CD8-positive, alpha-beta memory T cell (primary cell): ENCODE measurements around the gene BCAR3. TPM values are rescaled to one million over a fixed set of nuclear protein-coding genes. Genes with fewer than 3 reads are reported as not detected.

Experiments used
- CTCF ChIA-PET: fragments of 350-600 bp; sonication (Branson Sonifier 250); formaldehyde crosslinking; loops from one replicate; lab custom pipeline; 2021; ENCODE audit warnings: antibody characterized with exemption; lab: Charles Lee
- POLR2A ChIA-PET: fragments of 350-600 bp; sonication (Branson Sonifier 250); formaldehyde crosslinking; loops from one replicate; lab custom pipeline; 2021; ENCODE audit warnings: antibody characterized with exemption; lab: Charles Lee
- DNase-seq, 5 donors: peaks; one replicate each; pipeline versions ENCODE4 v3.0.0 to v3.0.0-alpha.2; 2020 to 2022; ENCODE audit warnings: mixed read lengths in 1 of 5
- H3K27ac ChIP-seq: one replicate; pipeline ENCODE4 v1.7.0; 2013; ENCODE audit warnings: low read depth, mild to moderate bottlenecking, low read length, moderate library complexity
- H3K27me3 ChIP-seq: 2 replicates; pipeline ENCODE4 v1.7.0; 2013; ENCODE audit warnings: low read length, mild to moderate bottlenecking; ENCODE audit not compliant: insufficient read depth, poor library complexity, severe bottlenecking
- H3K36me3 ChIP-seq: 2 replicates; pipeline ENCODE4 v1.7.0; 2013; ENCODE audit warnings: mild to moderate bottlenecking, low read length, moderate library complexity; ENCODE audit not compliant: insufficient read depth
- H3K4me1 ChIP-seq: 2 replicates; pipeline ENCODE4 v1.7.0; 2013; ENCODE audit warnings: mild to moderate bottlenecking, low read length, moderate library complexity; ENCODE audit not compliant: insufficient read depth
- H3K4me3 ChIP-seq: 2 replicates; pipeline ENCODE4 v1.7.0; 2013; ENCODE audit warnings: mild to moderate bottlenecking, low read length
- H3K9me3 ChIP-seq: 2 replicates; pipeline ENCODE4 v1.7.0; 2013; ENCODE audit warnings: mild to moderate bottlenecking, low read length
- H3K27ac Mint-ChIP-seq, 8 donors: one replicate each; pipeline ENCODE4 v1.8.0; 2020 to 2021; ENCODE audit warnings: mixed read lengths in 8 of 8, mild to moderate bottlenecking in 6 of 8, inconsistent platforms in 3 of 8, moderate library complexity in 3 of 8
- H3K27me3 Mint-ChIP-seq, 2 donors: one replicate each; pipeline ENCODE4 v1.8.0; 2020 to 2021; ENCODE audit warnings: mixed read lengths in 2 of 2, mild to moderate bottlenecking in 1 of 2, moderate library complexity in 1 of 2
- H3K36me3 Mint-ChIP-seq, 3 donors: one replicate each; pipeline ENCODE4 v1.8.0; 2020 to 2021; ENCODE audit warnings: mixed read lengths in 3 of 3, inconsistent platforms in 1 of 3, mild to moderate bottlenecking in 1 of 3
- H3K4me1 Mint-ChIP-seq, 3 donors: one replicate each; pipeline ENCODE4 v1.8.0; 2020 to 2021; ENCODE audit warnings: mixed read lengths in 3 of 3, inconsistent platforms in 1 of 3, mild to moderate bottlenecking in 1 of 3
- H3K4me3 Mint-ChIP-seq, 7 donors: one replicate each; pipeline ENCODE4 v1.8.0; 2020 to 2021; ENCODE audit warnings: mixed read lengths in 7 of 7, mild to moderate bottlenecking in 6 of 7, moderate library complexity in 4 of 7, inconsistent platforms in 2 of 7
- H3K9me3 Mint-ChIP-seq, 5 donors: one replicate each; pipeline ENCODE4 v1.8.0; 2020 to 2022; ENCODE audit warnings: mixed read lengths in 5 of 5, mild to moderate bottlenecking in 3 of 5, moderate library complexity in 2 of 5, inconsistent platforms in 1 of 5
- polyA plus RNA-seq: library from polyadenylated mRNA; unstranded; fragments of 300-500 nt; fragmentation: Illumina TruSeq; gene quantifications from one replicate; pipeline ENCODE4 v1.2.3, GENCODE V29; 2021
- total RNA-seq, 2 experiments: library from RNA; stranded (reverse); gene quantifications; one replicate each; pipeline ENCODE4 v1.2.3, GENCODE V29; 2021

BCAR3 gene
- total and polyA plus RNA-seq, 3 experiments from 2014 or later = 0.32 to 0.77 (median 0.62) TPM

DNA sequence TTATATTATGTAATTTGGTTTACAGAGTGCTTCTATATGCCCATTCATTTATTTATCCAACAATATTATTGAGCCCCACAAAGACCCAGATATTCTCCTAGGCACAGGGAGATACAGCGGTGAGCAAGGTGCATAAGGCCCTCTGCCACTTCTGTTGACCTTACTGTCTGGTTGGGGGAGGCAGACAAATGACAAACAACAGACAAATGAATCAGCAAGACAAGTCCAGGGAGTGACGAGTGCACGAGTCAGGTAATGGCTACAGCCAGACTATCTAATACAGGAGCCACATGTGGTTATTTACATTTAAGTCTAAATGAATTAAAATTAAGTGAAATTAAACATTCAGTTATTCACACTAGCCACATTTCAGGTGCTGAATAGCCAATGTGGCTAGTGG, 22.0 kb upstream of the BCAR3 start:
- no peaks in the 10 kb centered on the region for H3K9me3 Mint-ChIP-seq
- CTCF ChIA-PET = no interaction called here
- no peak for DNase-seq
- H3K4me3 Mint-ChIP-seq = no peak overlapping the region
- no peaks in the 10 kb centered on the region for H3K27me3 Mint-ChIP-seq
- no peaks in the 10 kb centered on the region for H3K36me3 ChIP-seq
- no peaks in the 10 kb centered on the region for H3K9me3 ChIP-seq
- peaks cover under 1% of the 10 kb centered on the region for H3K4me1 ChIP-seq
- no peak overlapping the region for H3K4me3 ChIP-seq
- no peaks in the 10 kb centered on the region for H3K36me3 Mint-ChIP-seq
- H3K27ac Mint-ChIP-seq = no peak overlapping the region
- POLR2A ChIA-PET = no interaction called here
- peaks cover 0 to 11% (median 3%) of the 10 kb centered on the region in 3 donors for H3K4me1 Mint-ChIP-seq
- no peaks in the 10 kb centered on the region for H3K27me3 ChIP-seq
- no peak overlapping the region for H3K27ac ChIP-seq

GRCh38 chr1:93702828-93703183, 21.2 kb upstream of the BCAR3 start:
- Mint-ChIP-seq H3K4me1 (peaks cover 0 to 3% (median 2%) of the 10 kb centered on the region in 3 donors), H3K4me3 (no peak overlapping the region), H3K27me3 (no peaks in the 10 kb centered on the region), H3K27ac (no peak overlapping the region), H3K36me3 (no peaks in the 10 kb centered on the region), H3K9me3 (no peaks in the 10 kb centered on the region)
- Histone ChIP-seq H3K27me3 (no peaks in the 10 kb centered on the region), H3K36me3 (no peaks in the 10 kb centered on the region), H3K4me3 (no peak overlapping the region), H3K4me1 (no peaks in the 10 kb centered on the region), H3K27ac (no peak overlapping the region), H3K9me3 (no peaks in the 10 kb centered on the region)
- ChIA-PET POLR2A (no interaction called here), CTCF (no interaction called here)
- no peak for DNase-seq

DNA sequence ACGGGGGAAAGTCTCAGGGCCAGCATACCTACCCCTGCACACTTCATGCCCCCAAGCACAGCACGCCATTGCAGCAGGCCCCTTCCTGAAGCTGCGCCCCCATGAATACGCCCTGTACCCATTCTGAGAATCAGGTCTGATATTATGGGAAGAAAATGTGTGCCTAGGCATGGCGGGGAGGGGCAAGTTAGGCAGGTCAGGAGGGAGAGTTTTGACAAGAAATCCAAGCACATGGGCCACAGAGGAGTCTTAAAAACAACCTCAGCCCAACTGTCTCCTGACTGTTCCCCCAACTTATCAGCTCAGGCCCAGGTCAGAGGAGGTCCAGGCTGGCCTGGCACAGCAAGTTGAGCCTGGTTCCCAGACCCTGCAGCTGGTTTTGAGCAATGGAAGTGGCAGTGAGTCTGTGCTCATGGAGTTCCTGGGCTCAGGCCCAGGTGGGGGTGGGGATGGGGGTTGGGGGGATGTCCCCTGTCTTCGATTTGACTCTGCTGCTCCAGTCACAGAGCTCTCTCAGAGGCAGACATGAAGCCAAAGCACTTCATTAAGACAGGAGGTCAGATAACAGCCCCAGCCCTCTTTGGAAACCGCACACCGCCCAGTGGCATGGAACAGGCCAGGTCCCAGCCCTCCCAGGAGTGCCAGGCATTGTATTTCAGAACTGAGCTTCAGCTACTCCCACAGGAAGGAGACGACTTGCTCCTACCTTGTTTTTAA, 20.6 kb upstream of the BCAR3 start:
- ChIA-PET POLR2A (no interaction called here), CTCF (interaction anchor here (1.1 kb wide), 1 partner anchor 32 kb away, joined by 4 read pairs; no protein-coding TSS in a partner anchor)
- no peaks in the 10 kb centered on the region for H3K9me3 Mint-ChIP-seq
- Histone ChIP-seq H3K27me3 (no peaks in the 10 kb centered on the region), H3K36me3 (no peaks in the 10 kb centered on the region), H3K9me3 (no peaks in the 10 kb centered on the region), H3K4me3 (no peak overlapping the region), H3K27ac (no peak overlapping the region), H3K4me1 (no peaks in the 10 kb centered on the region)
- no peaks in the 10 kb centered on the region for H3K36me3 Mint-ChIP-seq
- no peaks in the 10 kb centered on the region for H3K4me1 Mint-ChIP-seq
- DNase-seq = no peak
- no peak overlapping the region for H3K4me3 Mint-ChIP-seq
- no peak overlapping the region for H3K27ac Mint-ChIP-seq
- H3K27me3 Mint-ChIP-seq = no peaks in the 10 kb centered on the region

GRCh38 chr1:93701629-93702028, 20.0 kb upstream of the BCAR3 start:
- no peak overlapping the region for H3K27ac ChIP-seq
- H3K9me3 Mint-ChIP-seq = no peaks in the 10 kb centered on the region
- H3K4me3 Mint-ChIP-seq = no peak overlapping the region
- CTCF ChIA-PET = interaction anchor here (1.1 kb wide), 1 partner anchor 31 kb away, joined by 4 read pairs; no protein-coding TSS in a partner anchor
- DNase-seq = no peak
- no peaks in the 10 kb centered on the region for H3K4me1 ChIP-seq
- no peaks in the 10 kb centered on the region for H3K27me3 ChIP-seq
- no peaks in the 10 kb centered on the region for H3K36me3 ChIP-seq
- H3K36me3 Mint-ChIP-seq = no peaks in the 10 kb centered on the region
- H3K4me1 Mint-ChIP-seq = no peaks in the 10 kb centered on the region
- no peak overlapping the region for H3K4me3 ChIP-seq
- H3K27me3 Mint-ChIP-seq = no peaks in the 10 kb centered on the region
- POLR2A ChIA-PET = no interaction called here
- H3K27ac Mint-ChIP-seq = no peak overlapping the region
- no peaks in the 10 kb centered on the region for H3K9me3 ChIP-seq

- no peaks in the 10 kb centered on the region for H3K9me3 ChIP-seq
- no peak for DNase-seq
- Mint-ChIP-seq H3K4me1 (no peaks in the 10 kb centered on the region), H3K36me3 (no peaks in the 10 kb centered on the region), H3K9me3 (no peaks in the 10 kb centered on the region), H3K27me3 (no peaks in the 10 kb centered on the region), H3K4me3 (no peak overlapping the region), H3K27ac (no peak overlapping the region)
- H3K4me3 ChIP-seq = no peak overlapping the region
- H3K27me3 ChIP-seq = no peaks in the 10 kb centered on the region
- ChIA-PET CTCF (no interaction called here), POLR2A (no interaction called here)
- no peaks in the 10 kb centered on the region for H3K4me1 ChIP-seq
- H3K36me3 ChIP-seq = no peaks in the 10 kb centered on the region
- no peak overlapping the region for H3K27ac ChIP-seq
Observed at GRCh38 chr1:93700532-93701469, 19.2 kb upstream of the BCAR3 start.

DNA sequence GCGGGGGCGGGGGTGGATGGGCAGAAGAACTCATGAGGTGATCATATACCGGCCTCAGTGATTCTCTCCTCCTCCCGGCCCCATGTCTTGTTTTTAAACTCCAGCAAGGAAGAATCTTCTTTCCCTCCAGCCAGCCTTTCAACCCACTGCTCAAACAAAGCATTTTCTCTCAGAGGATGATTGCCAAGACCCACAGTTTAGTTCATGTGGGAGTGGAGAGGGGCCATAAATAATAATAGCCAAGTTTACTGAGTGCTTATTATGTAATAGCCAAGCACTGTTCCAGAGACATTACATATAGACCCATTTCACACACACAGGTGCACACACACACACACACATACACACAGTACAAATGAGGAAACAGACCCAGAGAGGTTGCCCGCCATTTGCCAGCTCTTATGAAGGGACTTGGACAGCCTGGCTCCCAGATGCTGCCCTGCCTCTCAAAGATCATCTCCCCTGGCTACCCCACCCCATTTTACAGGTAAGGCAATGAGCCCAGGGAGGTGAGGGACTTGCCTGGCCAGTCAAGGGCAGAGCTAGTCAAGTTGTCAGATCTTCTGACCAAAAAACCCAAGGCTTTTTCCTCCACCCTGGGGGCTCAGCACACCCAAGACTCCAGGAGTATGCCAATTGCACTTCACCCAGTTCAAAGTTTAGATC, 18.0 kb upstream of the BCAR3 start:
- CTCF ChIA-PET = no interaction called here
- no peaks in the 10 kb centered on the region for H3K36me3 ChIP-seq
- no peaks in the 10 kb centered on the region for H3K4me1 ChIP-seq
- no peaks in the 10 kb centered on the region for H3K4me1 Mint-ChIP-seq
- no peaks in the 10 kb centered on the region for H3K9me3 Mint-ChIP-seq
- H3K27me3 ChIP-seq = no peaks in the 10 kb centered on the region
- H3K27me3 Mint-ChIP-seq = no peaks in the 10 kb centered on the region
- H3K9me3 ChIP-seq = no peaks in the 10 kb centered on the region
- H3K27ac Mint-ChIP-seq = no peak overlapping the region
- no peak overlapping the region for H3K27ac ChIP-seq
- no peak for DNase-seq
- POLR2A ChIA-PET = no interaction called here
- no peak overlapping the region for H3K4me3 Mint-ChIP-seq
- H3K36me3 Mint-ChIP-seq = no peaks in the 10 kb centered on the region
- H3K4me3 ChIP-seq = no peak overlapping the region

GRCh38 chr1:93699049-93699384, 17.4 kb upstream of the BCAR3 start:
- Histone ChIP-seq H3K27ac (no peak overlapping the region), H3K36me3 (no peaks in the 10 kb centered on the region), H3K4me1 (no peaks in the 10 kb centered on the region), H3K4me3 (no peak overlapping the region), H3K9me3 (no peaks in the 10 kb centered on the region), H3K27me3 (no peaks in the 10 kb centered on the region)
- Mint-ChIP-seq H3K4me3 (no peak overlapping the region), H3K27me3 (no peaks in the 10 kb centered on the region), H3K9me3 (no peaks in the 10 kb centered on the region), H3K27ac (no peak overlapping the region), H3K4me1 (no peaks in the 10 kb centered on the region), H3K36me3 (no peaks in the 10 kb centered on the region)
- no peak for DNase-seq
- CTCF ChIA-PET = no interaction called here
- POLR2A ChIA-PET = no interaction called here
